H1 (cell line): ENCODE results near the gene EFR3B. TPM values are rescaled to one million over a fixed set of nuclear protein-coding genes. Genes with fewer than 3 reads are reported as not detected.

ENCODE experiments used
- CBX8 ChIP-seq: fragments of 300-800, 300-1000 bp; sonication (generic); IDR thresholded peaks from 2 replicates; pipeline ENCODE4 v1.7.1; 2016; ENCODE audit warnings: low read depth, low read length, borderline replicate concordance
- CTBP2 ChIP-seq: IDR thresholded peaks from 2 replicates; pipeline ENCODE4 v1.7.0; 2011; ENCODE audit warnings: borderline replicate concordance, mild to moderate bottlenecking, moderate library complexity, mixed read lengths, low read length; ENCODE audit not compliant: insufficient read depth, insufficient read length
- CTCF ChIP-seq, 3 experiments: IDR thresholded peaks; 1 replicate in 2 of 3; 2 replicates in 1 of 3; pipeline versions ENCODE4 v1.5.1 to v1.6.1; 2011; ENCODE audit warnings: low read length in 3 of 3, mild to moderate bottlenecking in 3 of 3, inconsistent platforms in 2 of 3, low read depth in 1 of 3, moderate library complexity in 1 of 3; ENCODE audit not compliant: insufficient read depth in 1 of 3; ENCODE audit errors: control extremely low read depth in 1 of 3
- EZH2 ChIP-seq: fragments of 200-600 bp; sonication (generic); IDR thresholded peaks from 2 replicates; pipeline ENCODE4 v1.7.1; 2012; ENCODE audit warnings: low read depth, mild to moderate bottlenecking, moderate library complexity, low read length, inconsistent platforms; ENCODE audit not compliant: severe bottlenecking
- GABPA ChIP-seq: IDR thresholded peaks from 2 replicates; pipeline ENCODE4 v1.6.1; 2011; ENCODE audit warnings: mild to moderate bottlenecking, low read length, moderate library complexity, borderline replicate concordance; ENCODE audit not compliant: insufficient read depth
- KDM5A ChIP-seq: fragments of 200-600 bp; IDR thresholded peaks from 2 replicates; pipeline ENCODE4 v1.7.1; 2012; ENCODE audit warnings: mild to moderate bottlenecking, low read length, inconsistent platforms, mixed read lengths
- POLR2AphosphoS5 ChIP-seq: IDR thresholded peaks from 2 replicates; pipeline ENCODE4 v1.6.1; 2011; ENCODE audit warnings: low read depth, low read length
- POU5F1 ChIP-seq: IDR thresholded peaks from 2 replicates; pipeline ENCODE4 v1.6.1; 2011; ENCODE audit warnings: low read depth, mild to moderate bottlenecking, low read length, moderate library complexity
- polyA plus RNA-seq, 7 experiments: library from polyadenylated mRNA; depleted of rRNA in 3 of 7; stranded (reverse) in 5 of 7; unstranded in 2 of 7; fragments of >200 nt in 5 of 7; fragments of 200-250 nt in 2 of 7; gene quantifications; 1 replicate in 5 of 7; 2 replicates in 1 of 7; 4 replicates in 1 of 7; pipeline versions ENCODE4 v1.2.1 to v1.2.3, GENCODE V29; 2011 to 2013; ENCODE audit warnings: missing spikeins in 2 of 7, mixed read lengths in 2 of 7
- total RNA-seq: library from RNA; stranded (reverse); fragmentation: NEBNext Ultra II Directional; extraction: Animal tissue kit (Norgen Biotek cat#: 25700); gene quantifications from 2 replicates; pipeline ENCODE4 v1.2.1, GENCODE V29; 2021
- TF ChIP-seq, protein P1 (sequence below): fragments of 300-600 bp; sonication (generic); IDR thresholded peaks from 2 replicates; pipeline ENCODE4 v1.7.1; 2012; ENCODE audit warnings: low read length, moderate library complexity, mild to moderate bottlenecking, inconsistent platforms; ENCODE audit not compliant: insufficient replicate concordance

Gene EFR3B
- total and polyA plus RNA-seq, 2 of the 8 experiments (the other 6 are each of a cell fraction or from before 2014, with no cell fraction given), result 3.4 to 9.6 TPM

DNA sequence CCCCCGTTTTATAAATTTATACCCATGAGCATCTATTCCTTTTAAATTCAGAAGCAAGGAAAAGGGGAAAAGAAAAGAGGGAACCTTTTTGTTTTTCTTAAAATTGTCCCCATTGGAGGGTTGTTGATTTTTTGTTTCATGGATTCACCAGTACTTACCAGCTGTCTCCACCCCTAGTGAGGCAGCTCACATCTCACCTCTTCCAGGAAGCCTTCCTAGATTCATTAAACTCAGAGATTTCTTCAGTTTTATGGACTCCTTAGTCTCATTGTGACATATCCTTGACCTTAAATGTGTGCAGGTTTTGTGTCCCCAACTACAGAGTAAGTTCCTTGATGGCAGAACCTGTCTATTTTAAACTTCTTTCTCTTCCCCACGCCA, 35.9 kb downstream of the EFR3B start (continued):
- TF ChIP-seq, protein P1, sequence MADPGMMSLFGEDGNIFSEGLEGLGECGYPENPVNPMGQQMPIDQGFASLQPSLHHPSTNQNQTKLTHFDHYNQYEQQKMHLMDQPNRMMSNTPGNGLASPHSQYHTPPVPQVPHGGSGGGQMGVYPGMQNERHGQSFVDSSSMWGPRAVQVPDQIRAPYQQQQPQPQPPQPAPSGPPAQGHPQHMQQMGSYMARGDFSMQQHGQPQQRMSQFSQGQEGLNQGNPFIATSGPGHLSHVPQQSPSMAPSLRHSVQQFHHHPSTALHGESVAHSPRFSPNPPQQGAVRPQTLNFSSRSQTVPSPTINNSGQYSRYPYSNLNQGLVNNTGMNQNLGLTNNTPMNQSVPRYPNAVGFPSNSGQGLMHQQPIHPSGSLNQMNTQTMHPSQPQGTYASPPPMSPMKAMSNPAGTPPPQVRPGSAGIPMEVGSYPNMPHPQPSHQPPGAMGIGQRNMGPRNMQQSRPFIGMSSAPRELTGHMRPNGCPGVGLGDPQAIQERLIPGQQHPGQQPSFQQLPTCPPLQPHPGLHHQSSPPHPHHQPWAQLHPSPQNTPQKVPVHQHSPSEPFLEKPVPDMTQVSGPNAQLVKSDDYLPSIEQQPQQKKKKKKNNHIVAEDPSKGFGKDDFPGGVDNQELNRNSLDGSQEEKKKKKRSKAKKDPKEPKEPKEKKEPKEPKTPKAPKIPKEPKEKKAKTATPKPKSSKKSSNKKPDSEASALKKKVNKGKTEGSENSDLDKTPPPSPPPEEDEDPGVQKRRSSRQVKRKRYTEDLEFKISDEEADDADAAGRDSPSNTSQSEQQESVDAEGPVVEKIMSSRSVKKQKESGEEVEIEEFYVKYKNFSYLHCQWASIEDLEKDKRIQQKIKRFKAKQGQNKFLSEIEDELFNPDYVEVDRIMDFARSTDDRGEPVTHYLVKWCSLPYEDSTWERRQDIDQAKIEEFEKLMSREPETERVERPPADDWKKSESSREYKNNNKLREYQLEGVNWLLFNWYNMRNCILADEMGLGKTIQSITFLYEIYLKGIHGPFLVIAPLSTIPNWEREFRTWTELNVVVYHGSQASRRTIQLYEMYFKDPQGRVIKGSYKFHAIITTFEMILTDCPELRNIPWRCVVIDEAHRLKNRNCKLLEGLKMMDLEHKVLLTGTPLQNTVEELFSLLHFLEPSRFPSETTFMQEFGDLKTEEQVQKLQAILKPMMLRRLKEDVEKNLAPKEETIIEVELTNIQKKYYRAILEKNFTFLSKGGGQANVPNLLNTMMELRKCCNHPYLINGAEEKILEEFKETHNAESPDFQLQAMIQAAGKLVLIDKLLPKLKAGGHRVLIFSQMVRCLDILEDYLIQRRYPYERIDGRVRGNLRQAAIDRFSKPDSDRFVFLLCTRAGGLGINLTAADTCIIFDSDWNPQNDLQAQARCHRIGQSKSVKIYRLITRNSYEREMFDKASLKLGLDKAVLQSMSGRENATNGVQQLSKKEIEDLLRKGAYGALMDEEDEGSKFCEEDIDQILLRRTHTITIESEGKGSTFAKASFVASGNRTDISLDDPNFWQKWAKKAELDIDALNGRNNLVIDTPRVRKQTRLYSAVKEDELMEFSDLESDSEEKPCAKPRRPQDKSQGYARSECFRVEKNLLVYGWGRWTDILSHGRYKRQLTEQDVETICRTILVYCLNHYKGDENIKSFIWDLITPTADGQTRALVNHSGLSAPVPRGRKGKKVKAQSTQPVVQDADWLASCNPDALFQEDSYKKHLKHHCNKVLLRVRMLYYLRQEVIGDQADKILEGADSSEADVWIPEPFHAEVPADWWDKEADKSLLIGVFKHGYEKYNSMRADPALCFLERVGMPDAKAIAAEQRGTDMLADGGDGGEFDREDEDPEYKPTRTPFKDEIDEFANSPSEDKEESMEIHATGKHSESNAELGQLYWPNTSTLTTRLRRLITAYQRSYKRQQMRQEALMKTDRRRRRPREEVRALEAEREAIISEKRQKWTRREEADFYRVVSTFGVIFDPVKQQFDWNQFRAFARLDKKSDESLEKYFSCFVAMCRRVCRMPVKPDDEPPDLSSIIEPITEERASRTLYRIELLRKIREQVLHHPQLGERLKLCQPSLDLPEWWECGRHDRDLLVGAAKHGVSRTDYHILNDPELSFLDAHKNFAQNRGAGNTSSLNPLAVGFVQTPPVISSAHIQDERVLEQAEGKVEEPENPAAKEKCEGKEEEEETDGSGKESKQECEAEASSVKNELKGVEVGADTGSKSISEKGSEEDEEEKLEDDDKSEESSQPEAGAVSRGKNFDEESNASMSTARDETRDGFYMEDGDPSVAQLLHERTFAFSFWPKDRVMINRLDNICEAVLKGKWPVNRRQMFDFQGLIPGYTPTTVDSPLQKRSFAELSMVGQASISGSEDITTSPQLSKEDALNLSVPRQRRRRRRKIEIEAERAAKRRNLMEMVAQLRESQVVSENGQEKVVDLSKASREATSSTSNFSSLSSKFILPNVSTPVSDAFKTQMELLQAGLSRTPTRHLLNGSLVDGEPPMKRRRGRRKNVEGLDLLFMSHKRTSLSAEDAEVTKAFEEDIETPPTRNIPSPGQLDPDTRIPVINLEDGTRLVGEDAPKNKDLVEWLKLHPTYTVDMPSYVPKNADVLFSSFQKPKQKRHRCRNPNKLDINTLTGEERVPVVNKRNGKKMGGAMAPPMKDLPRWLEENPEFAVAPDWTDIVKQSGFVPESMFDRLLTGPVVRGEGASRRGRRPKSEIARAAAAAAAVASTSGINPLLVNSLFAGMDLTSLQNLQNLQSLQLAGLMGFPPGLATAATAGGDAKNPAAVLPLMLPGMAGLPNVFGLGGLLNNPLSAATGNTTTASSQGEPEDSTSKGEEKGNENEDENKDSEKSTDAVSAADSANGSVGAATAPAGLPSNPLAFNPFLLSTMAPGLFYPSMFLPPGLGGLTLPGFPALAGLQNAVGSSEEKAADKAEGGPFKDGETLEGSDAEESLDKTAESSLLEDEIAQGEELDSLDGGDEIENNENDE, result no peak
- TF ChIP-seq CTBP2, result no peak
- TF ChIP-seq KDM5A, result no peak
- TF ChIP-seq EZH2, result no peak
- no peak for TF ChIP-seq CTCF (IDR thresholded peaks at IDR 0.05; ENCODE audit: control extremely low read depth in 1 of 3, insufficient read depth in 1 of 3, low read depth in 1 of 3, low read length in 3 of 3)
- no peak for TF ChIP-seq POU5F1
- no peak for TF ChIP-seq CBX8
- TF ChIP-seq POLR2AphosphoS5, result no peak
- no peak for TF ChIP-seq GABPA
